ENCODE results near the gene GOLGA6A. TPM values are rescaled to one million over a fixed set of nuclear protein-coding genes. Genes with fewer than 3 reads are reported as not detected.
"Not testable (repeated sequence)": the region's sequence is repeated elsewhere in the genome, so short reads cannot be mapped to it uniquely, and the experiment has no call there.

GOLGA6A gene
- total and polyA plus RNA-seq, 2 donors (not counting 1 experiment from before 2014, with no cell fraction given), result 0.31 to 1.0 TPM

DNA sequence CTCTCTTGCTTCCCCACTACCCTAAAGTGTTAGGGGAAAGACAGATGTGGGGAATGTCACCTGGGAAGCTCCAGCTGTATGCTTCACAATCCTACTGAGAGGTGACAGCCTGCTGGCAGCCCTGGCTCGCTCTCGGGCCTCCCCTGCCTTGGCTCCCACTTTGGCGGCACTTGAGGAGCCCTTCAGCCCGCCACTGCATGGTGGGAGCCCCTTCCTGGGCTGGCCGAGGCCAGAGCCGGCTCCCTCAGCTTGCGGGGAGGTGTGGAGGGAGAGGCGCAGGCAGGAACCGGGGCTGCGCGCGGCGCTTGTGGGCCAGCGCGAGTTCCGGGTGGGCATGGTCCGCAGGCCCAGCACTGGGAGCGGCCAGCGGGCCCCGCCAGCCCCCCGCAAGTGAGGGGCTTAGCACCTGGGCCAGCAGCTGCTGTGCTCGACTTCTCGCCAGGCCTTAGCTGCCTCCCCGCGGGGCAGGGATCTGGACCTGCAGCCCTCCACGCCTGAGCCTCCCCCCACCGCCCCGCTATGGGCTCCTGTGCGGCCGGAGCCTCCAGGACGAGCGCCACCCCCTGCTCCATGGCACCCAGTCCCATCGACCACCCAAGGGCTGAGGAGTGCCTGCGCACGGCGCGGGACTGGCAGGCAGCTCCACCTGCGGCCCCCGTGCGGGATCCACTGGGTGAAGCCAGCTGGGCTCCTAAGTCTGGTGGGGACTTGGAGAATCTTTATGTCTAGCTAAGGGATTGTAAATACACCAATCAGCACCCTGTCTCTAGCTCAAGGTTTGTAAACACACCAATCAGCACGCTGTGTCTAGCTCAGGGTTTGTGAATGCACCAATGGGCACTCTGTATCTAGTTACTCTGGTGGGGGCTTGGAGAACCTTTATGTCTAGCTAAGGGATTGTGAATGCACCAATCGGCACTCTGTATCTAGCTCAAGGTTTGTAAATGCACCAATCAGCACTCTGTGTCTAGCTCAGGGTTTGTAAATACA lies 29.8 kb downstream of the GOLGA6A start:
- intact Hi-C loops (cut with micrococcal nuclease), result not testable (repeated sequence)
- WGBS (ENCODE audit: insufficient coverage), result 92% methylated on average over 39 of the region's 42 CpGs

DNA sequence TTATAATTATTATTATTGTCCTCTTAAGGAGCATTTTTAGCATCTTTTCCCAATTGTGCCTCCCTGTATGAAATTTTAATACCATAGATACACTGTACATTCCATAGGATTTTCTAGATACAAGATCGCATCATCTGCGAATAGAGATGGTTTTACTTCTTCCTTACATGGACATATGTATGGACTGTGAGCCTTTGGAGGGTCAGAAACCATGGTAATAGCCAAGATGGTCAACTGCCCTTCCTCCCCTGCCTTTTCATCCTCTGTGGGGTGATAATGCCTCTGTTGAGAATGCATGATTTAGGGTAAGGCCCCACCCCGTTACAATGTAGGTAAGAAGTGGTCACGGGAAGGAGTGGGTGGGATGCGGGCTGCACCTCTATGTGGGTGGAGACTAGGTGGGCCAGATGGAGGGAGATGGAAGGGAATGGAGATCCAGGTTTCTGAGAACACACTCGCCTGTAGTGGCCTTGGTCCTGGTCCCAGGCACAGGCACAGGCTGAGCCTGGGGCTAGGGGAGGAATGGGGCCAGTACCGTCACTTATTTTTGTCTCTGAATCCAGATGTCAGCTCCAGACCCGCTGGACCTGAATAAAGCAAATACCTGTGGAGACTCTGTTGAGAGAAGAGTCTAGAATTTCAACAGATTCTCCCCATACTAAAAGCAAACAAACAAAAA lies 31.7 kb downstream of the GOLGA6A start:
- H3K4me1 ChIP-seq (ENCODE audit: control insufficient read depth in 2 of 2, insufficient read depth in 2 of 2, low read length in 2 of 2), result peaks cover 10 to 12% of the 10 kb centered on the region in 2 donors
- no peaks in the 10 kb centered on the region for H3K36me3 ChIP-seq (replicated peaks in 1 of 2; ENCODE audit: control extremely low read depth in 1 of 2, control insufficient read depth in 1 of 2, extremely low read depth in 1 of 2, insufficient read depth in 2 of 2, low read length in 1 of 2)
- Mint-ChIP-seq H3K27me3 (no peaks in the 10 kb centered on the region), H3K4me1 (peaks cover 16% of the 10 kb centered on the region), H3K9me3 (ENCODE audit: insufficient read depth) (no peaks in the 10 kb centered on the region), H3K4me3 (no peak overlapping the region), H3K27ac (no peak overlapping the region)
- ChIA-PET POLR2A (no interaction called here), CTCF (interaction anchor here (0.7 to 3.2 kb wide), 3 partner anchors 10 to 269 kb away, joined by 3 to 15 read pairs (median 3); no protein-coding TSS in a partner anchor)
- no peaks in the 10 kb centered on the region for H3K9me3 ChIP-seq (ENCODE audit: control extremely low read depth in 1 of 3, control insufficient read depth in 2 of 3, insufficient read depth in 1 of 3, low read length in 2 of 3)
- no peak overlapping the region for H3K4me3 ChIP-seq (ENCODE audit: control extremely low read depth in 1 of 5, extremely low read depth in 1 of 5, insufficient read depth in 1 of 5, low read depth in 2 of 5, low read length in 4 of 5)
- DNase-seq (no peak), ATAC-seq (ENCODE audit: low read depth) (no peak)
- no peaks in the 10 kb centered on the region for H4K20me1 ChIP-seq (ENCODE audit: control insufficient read depth, insufficient read depth, low read length, poor library complexity, severe bottlenecking)
- no peak overlapping the region for H3K9ac ChIP-seq (ENCODE audit: low read length)
- no peaks in the 10 kb centered on the region for H3K79me2 ChIP-seq (ENCODE audit: control insufficient read depth, insufficient read depth, low read length)
- intact Hi-C loops (cut with micrococcal nuclease), result no loop called here
- WGBS (ENCODE audit: insufficient coverage), result 93% methylated on average over 5 of the region's 8 CpGs
- H3K27ac ChIP-seq (ENCODE audit: low read length in 2 of 2), result no peak overlapping the region
- no peak for TF ChIP-seq EZH2 (IDR thresholded peaks at IDR 0.05; ENCODE audit: borderline replicate concordance, insufficient read depth, low read depth, low read length, poor library complexity, severe bottlenecking)
- TF ChIP-seq, protein P1, sequence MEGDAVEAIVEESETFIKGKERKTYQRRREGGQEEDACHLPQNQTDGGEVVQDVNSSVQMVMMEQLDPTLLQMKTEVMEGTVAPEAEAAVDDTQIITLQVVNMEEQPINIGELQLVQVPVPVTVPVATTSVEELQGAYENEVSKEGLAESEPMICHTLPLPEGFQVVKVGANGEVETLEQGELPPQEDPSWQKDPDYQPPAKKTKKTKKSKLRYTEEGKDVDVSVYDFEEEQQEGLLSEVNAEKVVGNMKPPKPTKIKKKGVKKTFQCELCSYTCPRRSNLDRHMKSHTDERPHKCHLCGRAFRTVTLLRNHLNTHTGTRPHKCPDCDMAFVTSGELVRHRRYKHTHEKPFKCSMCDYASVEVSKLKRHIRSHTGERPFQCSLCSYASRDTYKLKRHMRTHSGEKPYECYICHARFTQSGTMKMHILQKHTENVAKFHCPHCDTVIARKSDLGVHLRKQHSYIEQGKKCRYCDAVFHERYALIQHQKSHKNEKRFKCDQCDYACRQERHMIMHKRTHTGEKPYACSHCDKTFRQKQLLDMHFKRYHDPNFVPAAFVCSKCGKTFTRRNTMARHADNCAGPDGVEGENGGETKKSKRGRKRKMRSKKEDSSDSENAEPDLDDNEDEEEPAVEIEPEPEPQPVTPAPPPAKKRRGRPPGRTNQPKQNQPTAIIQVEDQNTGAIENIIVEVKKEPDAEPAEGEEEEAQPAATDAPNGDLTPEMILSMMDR (IDR thresholded peaks at IDR 0.05), result no peak
- no peak overlapping the region for H2AFZ ChIP-seq (ENCODE audit: insufficient read depth, low read depth, low read length, poor library complexity, severe bottlenecking)
- no peak overlapping the region for H3K4me2 ChIP-seq (replicated peaks; ENCODE audit: low read depth, low read length, poor library complexity, severe bottlenecking)
- no peaks in the 10 kb centered on the region for H3K27me3 ChIP-seq (replicated peaks in 1 of 4; ENCODE audit: control extremely low read depth in 1 of 4, control insufficient read depth in 3 of 4, insufficient read depth in 4 of 4, low read length in 3 of 4)

More for the DNA sequence above, 29.8 kb downstream of the GOLGA6A start:
- H3K9me3 ChIP-seq (ENCODE audit: control extremely low read depth in 1 of 3, control insufficient read depth in 2 of 3, insufficient read depth in 1 of 3, low read length in 2 of 3); H3K4me2 ChIP-seq (replicated peaks; ENCODE audit: low read depth, low read length, poor library complexity, severe bottlenecking); H3K4me3 ChIP-seq (ENCODE audit: control extremely low read depth in 1 of 5, extremely low read depth in 1 of 5, insufficient read depth in 1 of 5, low read depth in 2 of 5, low read length in 4 of 5); H3K9me3 Mint-ChIP-seq (ENCODE audit: insufficient read depth); H3K27ac ChIP-seq (ENCODE audit: low read length in 2 of 2); H3K79me2 ChIP-seq (ENCODE audit: control insufficient read depth, insufficient read depth, low read length); H4K20me1 ChIP-seq (ENCODE audit: control insufficient read depth, insufficient read depth, low read length, poor library complexity, severe bottlenecking); H3K27me3 ChIP-seq (replicated peaks in 1 of 4; ENCODE audit: control extremely low read depth in 1 of 4, control insufficient read depth in 3 of 4, insufficient read depth in 4 of 4, low read length in 3 of 4); H3K27me3 Mint-ChIP-seq; H3K27ac Mint-ChIP-seq; DNase-seq; H2AFZ ChIP-seq (ENCODE audit: insufficient read depth, low read depth, low read length, poor library complexity, severe bottlenecking); H3K9ac ChIP-seq (ENCODE audit: low read length); POLR2A ChIA-PET; H3K4me3 Mint-ChIP-seq; ATAC-seq (ENCODE audit: low read depth); H3K36me3 ChIP-seq (replicated peaks in 1 of 2; ENCODE audit: control extremely low read depth in 1 of 2, control insufficient read depth in 1 of 2, extremely low read depth in 1 of 2, insufficient read depth in 2 of 2, low read length in 1 of 2): not testable (repeated sequence)
- peaks cover 10 to 12% of the 10 kb centered on the region in 2 donors for H3K4me1 ChIP-seq (ENCODE audit: control insufficient read depth in 2 of 2, insufficient read depth in 2 of 2, low read length in 2 of 2)
- peaks cover 16% of the 10 kb centered on the region for H3K4me1 Mint-ChIP-seq
- CTCF ChIA-PET, result interaction anchor here (1.0 to 3.2 kb wide), 5 partner anchors 33 to 269 kb away, joined by 3 to 15 read pairs (median 3); no protein-coding TSS in a partner anchor

Measured in B cell (primary cell).